GM12878 (cell line): Measurements from ENCODE around the gene KMT2B. TPM values are rescaled to one million over a fixed set of nuclear protein-coding genes. Genes with fewer than 3 reads are reported as not detected.

Experiments used
- ATAC-seq: fragments of 200-7000 bp; cut with Tn5 transposase; 3 replicates; pipeline ENCODE4 v1.9.1; 2020; ENCODE audit warnings: mild to moderate bottlenecking, moderate library complexity
- BruUV-seq: library from RNA; stranded (reverse); fragments of 400-500 nt; replicated peaks from 2 replicates; lab custom pipeline; 2021; lab: Mats Ljungman, UMichigan
- CTCF ChIA-PET: fragments of 300-600 bp; sonication (Branson Sonifier 250); formaldehyde crosslinking; extraction: SDS; loops from one replicate; lab custom pipeline; 2021; ENCODE audit warnings: inconsistent platforms; lab: Yijun Ruan, JAX
- POLR2A ChIA-PET: fragments of 350-600 bp; formaldehyde crosslinking; extraction: SDS; loops from one replicate; lab custom pipeline; 2021; ENCODE audit warnings: inconsistent platforms; lab: Charles Lee
- RAD21 ChIA-PET: fragments of 300-600 bp; sonication (Branson Sonifier 250); formaldehyde crosslinking; loops from one replicate; lab custom pipeline; 2023; ENCODE audit warnings: antibody characterized with exemption; ENCODE audit not compliant: unreplicated experiment; lab: Charles Lee
- SMC1A ChIA-PET: fragments of 300-600 bp; sonication (Branson Sonifier 250); formaldehyde crosslinking; loops from one replicate; lab custom pipeline; 2023; ENCODE audit not compliant: unreplicated experiment, uncharacterized antibody; lab: Charles Lee
- DNase-seq: peaks from one replicate; pipeline ENCODE4 v3.0.0-alpha.2; 2011; ENCODE audit warnings: low read depth, low spot score
- FAIRE-seq: peaks from 3 replicates; lab custom pipeline; 2011; peaks lifted over from hg19 to GRCh38; lab: Jason Lieb, UNC
- H2AFZ ChIP-seq: 2 replicates; pipeline ENCODE4 v1.6.0; 2011; ENCODE audit warnings: low read depth, low read length, control low read depth; ENCODE audit not compliant: control insufficient read depth
- H3K27ac ChIP-seq: 2 replicates; pipeline ENCODE4 v1.5.1; 2011; ENCODE audit warnings: control low read depth; ENCODE audit not compliant: control insufficient read depth, insufficient read depth
- H3K27me3 ChIP-seq, 2 experiments: replicated peaks in 1 of 2; 2 replicates each; pipeline versions ENCODE4 v1.6.0 to v1.6.1; 2011; ENCODE audit warnings: low read length in 1 of 2; ENCODE audit not compliant: control insufficient read depth in 2 of 2, insufficient read depth in 2 of 2
- H3K36me3 ChIP-seq, 2 experiments: 2 replicates each; pipeline ENCODE4 v1.5.1; 2011; ENCODE audit warnings: low read length in 1 of 2; ENCODE audit not compliant: control insufficient read depth in 2 of 2, insufficient read depth in 2 of 2
- H3K4me1 ChIP-seq: 2 replicates; pipeline ENCODE4 v1.6.1; 2011; ENCODE audit warnings: mild to moderate bottlenecking, low read length, moderate library complexity, mixed read lengths; ENCODE audit not compliant: control insufficient read depth, insufficient read depth
- H3K4me2 ChIP-seq: 2 replicates; pipeline ENCODE4 v1.6.0; 2011; ENCODE audit warnings: control low read depth; ENCODE audit not compliant: control insufficient read depth, insufficient read depth
- H3K4me3 ChIP-seq: fragments of 200-600 bp; sonication (generic); 2 replicates; pipeline ENCODE4 v1.5.1; 2016
- H3K79me2 ChIP-seq: 2 replicates; pipeline ENCODE4 v1.6.0; 2011; ENCODE audit warnings: low read length; ENCODE audit not compliant: control insufficient read depth, insufficient read depth
- H3K9ac ChIP-seq: 2 replicates; pipeline ENCODE4 v1.8.0; 2011; ENCODE audit warnings: low read length, control low read depth, mixed read lengths; ENCODE audit not compliant: control insufficient read depth, insufficient read depth
- H3K9me3 ChIP-seq: replicated peaks from 3 replicates; pipeline ENCODE4 v1.5.1; 2011; ENCODE audit warnings: mild to moderate bottlenecking, low read length; ENCODE audit not compliant: control insufficient read depth, insufficient read depth
- H4K20me1 ChIP-seq: 2 replicates; pipeline ENCODE4 v1.6.0; 2011; ENCODE audit not compliant: control insufficient read depth, insufficient read depth
- ATF2 ChIP-seq: IDR thresholded peaks from 2 replicates; pipeline ENCODE4 v1.6.1; 2012; ENCODE audit warnings: low read length, inconsistent platforms
- CHD2 ChIP-seq: IDR thresholded peaks from 2 replicates; pipeline ENCODE4 v1.6.1; 2011; ENCODE audit warnings: low read depth, low read length, improper control_type of control experiment, borderline replicate concordance
- CREM ChIP-seq: IDR thresholded peaks from 2 replicates; pipeline ENCODE4 v1.6.1; 2014; ENCODE audit warnings: antibody characterized with exemption, low read depth
- DPF2 ChIP-seq: fragments of 450-650 bp; IDR thresholded peaks from 2 replicates; pipeline ENCODE4 v1.6.1; 2017; ENCODE audit warnings: mild to moderate bottlenecking
- EED ChIP-seq: sonication (generic); IDR thresholded peaks from 2 replicates; pipeline ENCODE4 v1.6.1; 2016; ENCODE audit warnings: antibody characterized with exemption, low read depth
- JUND ChIP-seq: IDR thresholded peaks from 2 replicates; pipeline ENCODE4 v1.6.1; 2012; ENCODE audit warnings: low read depth, mild to moderate bottlenecking, low read length, improper control_type of control experiment, moderate library complexity
- MTA2 ChIP-seq: fragments of 450-650 bp; IDR thresholded peaks from 2 replicates; pipeline ENCODE4 v1.6.1; 2016; ENCODE audit warnings: low read depth, mild to moderate bottlenecking, moderate library complexity
- MYC ChIP-seq: IDR thresholded peaks from 2 replicates; pipeline ENCODE4 v1.6.1; 2011; ENCODE audit warnings: mild to moderate bottlenecking, low read length, moderate library complexity, inconsistent platforms; ENCODE audit not compliant: insufficient read depth, insufficient replicate concordance, insufficient read length, severe bottlenecking
- NRF1 ChIP-seq: conservative IDR thresholded peaks from 2 replicates; pipeline ENCODE4 v1.6.1; 2011; ENCODE audit warnings: mild to moderate bottlenecking, low read depth, low read length, improper control_type of control experiment
- RAD21 ChIP-seq: IDR thresholded peaks from 2 replicates; pipeline ENCODE4 v1.6.1; 2011; ENCODE audit warnings: mild to moderate bottlenecking, low read depth, low read length, moderate library complexity; ENCODE audit not compliant: insufficient read depth
- SMAD5 ChIP-seq: IDR thresholded peaks from 2 replicates; pipeline ENCODE4 v1.6.1; 2016; ENCODE audit warnings: antibody characterized with exemption, low read depth
- STAT3 ChIP-seq: IDR thresholded peaks from 2 replicates; pipeline ENCODE4 v1.6.1; 2011; ENCODE audit warnings: low read depth, low read length, improper control_type of control experiment
- TCF12 ChIP-seq: IDR thresholded peaks from 2 replicates; pipeline ENCODE4 v1.6.1; 2011; ENCODE audit warnings: low read depth, mild to moderate bottlenecking, low read length
- WRNIP1 ChIP-seq: IDR thresholded peaks from 2 replicates; pipeline ENCODE4 v1.6.1; 2011; ENCODE audit warnings: low read depth, low read length, improper control_type of control experiment, borderline replicate concordance
- ZBTB11 ChIP-seq: fragments of 450-650 bp; formaldehyde crosslinking; IDR thresholded peaks from 2 replicates; pipeline ENCODE4 v1.5.0; 2022; ENCODE audit warnings: mild to moderate bottlenecking, missing genetic modification characterization
- ZNF207 ChIP-seq: fragments of 450-650 bp; IDR thresholded peaks from 2 replicates; pipeline ENCODE4 v1.6.1; 2014; ENCODE audit warnings: antibody characterized with exemption, mild to moderate bottlenecking, borderline replicate concordance
- ZNF274 ChIP-seq: IDR thresholded peaks from one replicate; pipeline ENCODE4 v1.8.0; 2011; ENCODE audit not compliant: insufficient read length, insufficient read depth
- WGBS: methylation state at CpG from one replicate; pipeline ENCODE4 v1.1.6; 2016; ENCODE audit warnings: low lambda C conversion rate; ENCODE audit not compliant: insufficient replicate concordance, insufficient coverage; ENCODE audit errors: missing lambda C conversion rate; 5-methylcytosine and 5-hydroxymethylcytosine counted together
- in situ Hi-C: fragments of 300-500 bp; cut with MboI; formaldehyde crosslinking; loops from 9 replicates; pipeline ENCODE4 v1.14.3; 2018; ENCODE audit warnings: mixed read lengths
- intact Hi-C: fragments of 100-400 bp; cut with micrococcal nuclease; formaldehyde crosslinking; loops from one replicate; pipeline ENCODE4 v1.14.2; 2022; ENCODE audit not compliant: unreplicated experiment
- polyA plus RNA-seq, 11 experiments: library from polyadenylated mRNA; depleted of rRNA in 4 of 11; unstranded in 6 of 11; stranded (reverse) in 5 of 11; fragments of >200 nt; fragmentation: Nextera tagmentation in 4 of 11; fragmentation: Illumina TruSeq in 1 of 11; extraction: Ambion mirVana in 4 of 11; extraction: Trizol in 1 of 11; gene quantifications; 1 replicate in 1 of 11; 2 replicates in 10 of 11; pipeline versions ENCODE4 v1.2.1 to v1.2.3, GENCODE V29; 2011 to 2016; ENCODE audit warnings: inconsistent platforms in 2 of 11, missing spikeins in 2 of 11, low read depth in 1 of 11
- total RNA-seq, 4 experiments: library from RNA; depleted of rRNA in 3 of 4; stranded (reverse); fragments of >200 nt in 3 of 4; fragmentation: Illumina TruSeq in 1 of 4; extraction: Trizol in 1 of 4; gene quantifications; 2 replicates each; pipeline versions ENCODE4 v1.2.1 to v1.2.3, GENCODE V29; 2013 to 2021

The KMT2B gene
- total and polyA plus RNA-seq, 10 of the 15 experiments (the other 5 are each of a cell fraction or from before 2014, with no cell fraction given): 0.71 to 35.6 (median 6.0) TPM

GRCh38 chr19:35775046-35775297, 57.2 kb downstream of the KMT2B start:
- DNase-seq (no peak), FAIRE-seq (no peak), ATAC-seq (no peak)
- Histone ChIP-seq H3K27ac (no peak overlapping the region), H2AFZ (peak overlapping the region; percentile 59), H3K79me2 (no peaks in the 10 kb centered on the region), H3K27me3 (no peaks in the 10 kb centered on the region), H3K36me3 (no peaks in the 10 kb centered on the region; a peak in 1 of 4 replicates), H3K4me2 (peak overlapping the region; percentile 86), H3K9ac (no peak overlapping the region), H3K9me3 (no peaks in the 10 kb centered on the region), H4K20me1 (no peaks in the 10 kb centered on the region), H3K4me1 (no peaks in the 10 kb centered on the region), H3K4me3 (no peak overlapping the region)
- BruUV-seq: no TSS peak
- TF ChIP-seq EED (no peak), SMAD5 (no peak), DPF2 (no peak), MYC (no peak), CREM (no peak), STAT3 (no peak), RAD21 (no peak), NRF1 (no peak), TCF12 (no peak), WRNIP1 (no peak), ATF2 (no peak), ZBTB11 (no peak), CHD2 (no peak), ZNF274 (no peak), MTA2 (no peak), ZNF207 (no peak), JUND (no peak)
- intact Hi-C loops (no loop called here), in situ Hi-C loops (no loop called here)
- 51% methylated on average over 9 of the region's 9 CpGs for WGBS
- ChIA-PET CTCF (no interaction called here), RAD21 (no interaction called here), SMC1A (no interaction called here), POLR2A (no interaction called here)
